ENCODE measurements around the gene CERS1.
A peak's percentile ranks its signal among the peaks of the same experiment; 100 is the strongest.

The CERS1 gene, protein sequence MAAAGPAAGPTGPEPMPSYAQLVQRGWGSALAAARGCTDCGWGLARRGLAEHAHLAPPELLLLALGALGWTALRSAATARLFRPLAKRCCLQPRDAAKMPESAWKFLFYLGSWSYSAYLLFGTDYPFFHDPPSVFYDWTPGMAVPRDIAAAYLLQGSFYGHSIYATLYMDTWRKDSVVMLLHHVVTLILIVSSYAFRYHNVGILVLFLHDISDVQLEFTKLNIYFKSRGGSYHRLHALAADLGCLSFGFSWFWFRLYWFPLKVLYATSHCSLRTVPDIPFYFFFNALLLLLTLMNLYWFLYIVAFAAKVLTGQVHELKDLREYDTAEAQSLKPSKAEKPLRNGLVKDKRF

DNA sequence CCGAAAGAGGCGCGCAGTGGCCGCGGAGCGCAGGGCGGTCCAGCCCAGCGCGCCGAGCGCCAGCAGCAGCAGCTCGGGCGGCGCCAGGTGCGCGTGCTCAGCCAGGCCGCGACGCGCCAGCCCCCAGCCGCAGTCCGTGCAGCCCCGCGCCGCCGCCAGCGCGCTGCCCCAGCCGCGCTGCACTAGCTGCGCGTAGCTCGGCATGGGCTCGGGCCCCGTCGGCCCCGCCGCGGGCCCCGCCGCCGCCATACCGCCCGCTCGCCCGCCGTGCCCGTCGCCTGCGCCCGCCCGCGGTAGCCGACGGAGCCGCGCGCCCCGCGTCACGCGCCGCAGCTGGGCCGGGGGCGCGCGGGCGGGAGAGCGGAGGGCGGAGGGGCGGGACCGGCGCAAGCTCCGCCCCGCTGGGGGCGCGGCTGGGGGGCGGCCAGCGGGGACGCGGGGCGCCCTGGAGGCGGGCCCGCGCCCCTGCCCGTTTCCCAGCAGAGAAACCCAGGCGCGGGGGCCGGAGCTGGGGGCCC is at the start of gene CERS1:
CERS1 (minus strand) TSS at position 335 of the 518 bp plus-strand sequence; CDS start at position 249, 86 bp downstream.
- no peak for DNase-seq

DNA sequence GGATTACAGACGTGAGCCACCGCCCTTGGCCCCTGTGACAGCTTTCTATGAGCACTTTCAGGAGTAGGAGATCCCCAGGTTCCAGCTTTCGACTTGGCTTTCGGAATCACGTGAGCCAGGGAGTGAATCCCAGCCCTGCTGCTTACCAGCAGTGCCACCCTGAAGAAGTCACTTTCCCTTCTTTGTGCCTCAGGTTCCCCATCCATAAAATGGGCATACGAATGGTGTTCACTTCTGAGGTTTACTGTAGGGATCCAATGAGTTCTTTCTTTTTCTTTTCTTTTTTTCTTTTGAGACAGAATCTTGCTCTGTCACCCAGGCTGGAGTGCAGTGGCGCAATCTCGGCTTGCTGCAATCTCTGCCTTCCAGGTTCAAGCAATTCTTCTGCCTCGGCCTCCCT is 49.3 kb upstream of the CERS1 start:
- no peak for DNase-seq

DNA sequence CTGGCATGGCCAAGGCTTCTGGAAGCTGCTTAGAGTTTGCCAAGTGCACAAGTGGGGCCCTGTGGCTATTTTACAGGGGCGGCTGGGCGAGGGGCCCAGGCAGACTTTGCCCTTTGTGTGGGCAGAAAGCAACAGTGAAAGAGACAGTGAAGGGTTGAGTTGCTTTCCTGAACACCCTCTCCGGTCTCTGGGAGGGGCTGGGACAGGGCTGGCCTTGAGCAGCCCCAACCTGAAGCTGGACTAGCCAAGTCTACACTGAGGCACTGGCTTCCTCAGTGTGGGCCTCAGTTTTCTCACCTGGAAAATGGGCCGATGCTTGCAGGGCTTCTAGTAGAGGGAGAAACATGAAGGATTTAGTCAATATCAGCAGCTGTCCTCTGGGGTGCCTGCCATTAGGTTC is 47.5 kb upstream of the CERS1 start:
- no peak for DNase-seq

DNA sequence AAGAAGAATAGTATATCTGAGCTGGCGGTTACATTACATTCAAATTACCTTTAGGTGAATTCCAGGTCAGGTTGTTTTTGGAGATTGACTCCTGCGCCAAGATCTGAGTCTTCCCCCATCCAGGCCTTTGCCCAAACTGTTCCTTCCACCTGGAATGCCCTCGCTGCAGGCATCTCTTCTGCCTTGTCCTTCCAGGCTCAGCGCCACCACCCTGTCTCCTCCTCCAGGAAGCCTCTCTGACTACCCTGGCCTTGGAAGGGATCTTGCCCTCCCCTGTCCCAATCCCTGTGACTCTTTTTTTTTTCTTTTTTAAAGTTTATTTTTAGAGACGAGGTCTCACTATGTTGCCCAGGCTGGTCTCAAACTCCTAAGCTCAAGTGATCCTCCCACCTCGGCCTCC is 46.7 kb upstream of the CERS1 start:
- DNase-seq = no peak

DNA sequence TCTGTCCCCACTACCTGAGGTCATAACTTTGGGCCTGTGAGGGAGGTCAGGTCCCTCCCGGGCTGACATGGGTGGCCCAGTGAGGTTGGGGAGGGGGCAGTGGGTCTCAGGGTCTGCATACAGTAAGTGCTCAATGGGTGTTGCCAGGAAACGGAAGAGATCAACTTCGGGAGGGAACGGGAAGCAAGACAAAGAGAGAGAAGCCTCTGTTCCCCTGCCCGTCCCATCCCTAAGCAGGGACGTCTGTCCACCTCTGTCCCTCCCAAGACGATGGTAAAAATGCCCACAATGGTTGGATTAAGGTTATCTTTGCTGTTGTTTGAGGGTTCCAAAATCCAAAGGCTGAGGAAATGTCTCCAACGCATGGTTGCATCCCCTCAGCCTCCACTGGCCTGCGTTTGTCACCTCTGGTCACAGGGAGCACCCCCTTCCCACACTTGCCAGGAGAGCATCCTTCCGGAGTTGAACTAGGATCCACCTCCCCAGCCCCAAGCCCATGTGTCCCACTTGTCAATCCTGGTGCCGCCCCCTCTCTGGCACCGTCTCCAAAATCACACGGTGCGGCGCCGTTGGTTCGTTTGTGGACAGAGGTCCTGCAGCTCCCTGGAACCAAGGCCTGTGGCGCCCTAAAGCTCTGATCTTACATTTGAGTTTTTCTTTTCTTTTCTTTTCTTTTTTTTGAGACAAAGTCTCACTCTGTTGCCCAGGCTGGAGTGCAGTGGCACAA is 45.8 kb upstream of the CERS1 start:
- DNase-seq = no peak

DNA sequence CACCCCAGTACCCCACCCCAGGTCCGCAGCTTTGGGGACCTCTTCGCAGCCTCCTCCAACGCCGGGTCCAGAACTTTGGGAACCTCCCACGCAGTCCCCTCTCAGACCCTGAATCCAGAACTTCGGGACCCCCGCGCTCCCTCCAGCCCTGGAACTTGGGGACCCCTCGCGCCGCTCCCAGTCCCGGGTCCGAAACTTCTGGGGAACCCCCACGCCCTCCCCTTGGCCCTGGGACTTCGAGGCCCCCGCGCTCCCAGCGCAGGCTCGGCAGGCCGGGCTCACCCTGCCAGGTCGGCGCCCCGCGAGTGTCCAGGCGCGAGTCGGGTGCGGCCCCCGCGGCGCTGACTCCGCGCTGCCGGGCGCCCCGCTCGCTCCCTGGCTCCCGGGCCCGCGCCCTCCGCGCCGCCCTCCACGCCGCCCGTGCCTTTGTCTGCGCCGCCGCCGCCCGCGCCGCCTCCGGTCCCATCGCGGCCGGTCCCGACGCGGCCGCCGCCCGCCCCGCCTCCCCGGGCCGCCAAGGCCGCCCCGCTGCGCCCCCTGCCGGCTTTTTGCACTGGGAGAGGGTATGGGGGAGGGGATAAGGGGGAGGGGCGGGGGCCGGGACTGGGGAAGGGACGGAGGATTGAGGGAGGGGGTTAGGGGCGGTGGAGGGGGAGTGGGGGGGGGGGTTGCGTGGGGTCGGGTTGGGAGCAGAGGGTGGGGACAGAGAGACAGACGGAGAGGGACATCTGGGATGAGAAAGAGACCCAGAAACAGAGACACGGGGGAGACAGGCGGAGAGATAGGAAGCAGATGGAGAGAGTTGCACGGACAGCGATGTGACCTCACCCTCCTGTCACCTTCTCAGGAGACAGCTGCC is 45.0 kb upstream of the CERS1 start, which contains the start of gene HOMER3:
HOMER3 (minus strand) TSS at position 449 of the 859 bp plus-strand sequence. CDS start 2,235 bp downstream, outside the sequence.
- peak; percentile 42 for DNase-seq

DNA sequence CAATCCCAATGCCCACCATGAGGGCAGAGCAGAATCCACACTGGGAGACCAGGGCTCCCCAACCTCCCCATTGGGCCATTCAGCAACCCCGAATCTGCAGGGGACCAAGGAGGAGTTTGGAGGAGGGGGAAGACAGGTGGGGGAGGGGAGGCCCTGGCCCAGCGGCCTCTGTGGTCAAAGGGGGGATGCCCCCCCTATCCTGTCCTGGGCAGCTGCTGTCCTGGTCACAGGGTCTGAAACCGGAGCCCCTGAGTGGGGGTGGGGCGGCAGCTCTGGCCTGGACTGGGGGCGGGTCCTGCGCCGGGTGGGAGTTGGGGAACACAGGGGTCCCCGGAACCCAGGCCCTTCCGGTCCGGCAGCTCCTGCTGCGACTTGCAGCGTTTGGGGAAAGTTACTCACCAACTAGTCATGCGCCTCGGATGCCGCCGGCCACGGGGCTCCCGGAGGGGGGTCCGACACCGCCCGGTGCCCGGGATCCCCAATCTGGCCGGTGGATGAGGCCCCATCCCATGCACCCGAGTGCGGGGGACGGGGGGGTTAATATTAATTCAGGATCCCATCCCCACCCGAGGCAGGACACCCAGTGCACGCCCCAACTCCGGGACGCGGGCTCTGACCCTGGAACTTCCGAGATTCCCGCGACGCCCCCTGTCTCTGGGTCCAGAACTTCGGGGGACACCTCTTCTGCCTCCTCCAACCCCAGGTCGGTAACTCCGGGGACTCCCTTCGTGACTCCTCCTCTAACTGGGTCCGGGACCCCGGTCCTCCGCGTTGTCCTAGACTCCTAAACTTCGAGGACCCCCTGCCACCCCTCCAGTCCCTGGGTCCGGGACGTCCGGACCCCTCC is 44.2 kb upstream of the CERS1 start:
- DNase-seq = no peak

DNA sequence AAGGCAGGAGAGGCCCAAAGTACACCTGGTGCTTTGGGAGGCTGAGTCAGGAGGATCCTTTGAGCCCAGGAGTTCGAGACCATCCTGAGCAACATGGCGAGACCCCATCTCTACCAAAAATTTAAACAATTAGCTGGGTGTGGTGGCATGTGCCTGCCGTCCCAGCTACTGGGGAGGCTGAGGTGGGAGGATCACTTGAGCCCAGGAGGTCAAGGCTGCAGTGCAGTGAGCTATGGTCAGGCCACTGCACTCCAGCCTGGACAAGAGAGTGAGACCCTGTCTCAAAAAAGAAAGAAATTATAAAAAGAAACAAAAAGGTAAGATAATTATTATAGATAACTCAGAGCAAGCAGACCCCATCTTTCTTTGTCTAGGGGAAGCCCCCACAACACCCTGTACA is 43.2 kb upstream of the CERS1 start:
- no peak for DNase-seq

DNA sequence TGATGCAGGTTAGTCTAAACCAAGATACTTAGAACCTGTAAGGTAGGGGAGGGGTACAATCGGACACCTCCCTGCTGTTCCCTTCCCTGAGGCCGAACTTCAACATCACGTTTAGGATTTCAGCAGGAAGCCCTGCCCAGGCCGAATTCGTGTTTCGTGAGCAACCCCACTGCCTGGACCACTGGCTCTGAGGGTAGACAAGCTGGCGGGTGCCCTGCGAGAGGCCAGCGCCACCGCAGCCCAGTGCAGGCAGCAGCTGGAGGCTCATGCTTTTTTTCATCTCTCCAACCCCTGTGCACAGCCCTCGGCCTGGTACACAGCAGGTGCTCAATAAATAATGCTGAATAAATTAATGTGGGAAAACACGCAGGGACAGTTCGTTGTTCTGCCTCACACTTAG is 37.3 kb upstream of the CERS1 start:
- no peak for DNase-seq

DNA sequence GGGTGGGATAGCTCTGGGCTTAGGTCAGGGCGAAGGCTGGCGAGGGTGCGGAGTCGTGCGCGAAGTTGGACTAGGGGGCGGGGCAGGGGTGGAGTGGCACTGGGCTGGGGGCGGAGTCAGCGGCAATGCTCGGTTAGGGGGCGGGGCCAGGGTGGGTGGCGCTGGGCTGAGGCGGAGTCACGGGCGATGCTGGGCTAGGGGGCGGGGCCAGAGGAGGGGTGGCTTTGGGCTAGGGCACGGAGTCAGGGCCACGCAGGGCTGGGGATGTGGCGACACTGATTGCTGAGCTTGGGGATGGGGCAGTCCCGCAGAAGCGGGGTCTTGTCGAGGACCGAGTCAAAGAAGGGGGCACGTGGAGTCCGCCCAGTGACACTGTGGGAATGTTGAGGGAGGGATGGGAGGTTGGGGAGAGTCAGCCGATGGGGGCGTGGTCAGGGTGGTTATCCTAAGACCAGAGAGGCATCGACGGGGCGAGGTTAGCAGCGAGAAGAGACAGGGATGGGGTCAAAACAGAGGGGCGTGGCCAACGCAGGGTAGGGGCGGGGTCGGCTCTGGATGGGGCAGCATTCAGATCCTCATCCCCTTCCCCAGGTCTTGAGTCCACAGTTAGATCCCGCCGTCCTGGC is 36.4 kb upstream of the CERS1 start:
- DNase-seq = no peak

DNA sequence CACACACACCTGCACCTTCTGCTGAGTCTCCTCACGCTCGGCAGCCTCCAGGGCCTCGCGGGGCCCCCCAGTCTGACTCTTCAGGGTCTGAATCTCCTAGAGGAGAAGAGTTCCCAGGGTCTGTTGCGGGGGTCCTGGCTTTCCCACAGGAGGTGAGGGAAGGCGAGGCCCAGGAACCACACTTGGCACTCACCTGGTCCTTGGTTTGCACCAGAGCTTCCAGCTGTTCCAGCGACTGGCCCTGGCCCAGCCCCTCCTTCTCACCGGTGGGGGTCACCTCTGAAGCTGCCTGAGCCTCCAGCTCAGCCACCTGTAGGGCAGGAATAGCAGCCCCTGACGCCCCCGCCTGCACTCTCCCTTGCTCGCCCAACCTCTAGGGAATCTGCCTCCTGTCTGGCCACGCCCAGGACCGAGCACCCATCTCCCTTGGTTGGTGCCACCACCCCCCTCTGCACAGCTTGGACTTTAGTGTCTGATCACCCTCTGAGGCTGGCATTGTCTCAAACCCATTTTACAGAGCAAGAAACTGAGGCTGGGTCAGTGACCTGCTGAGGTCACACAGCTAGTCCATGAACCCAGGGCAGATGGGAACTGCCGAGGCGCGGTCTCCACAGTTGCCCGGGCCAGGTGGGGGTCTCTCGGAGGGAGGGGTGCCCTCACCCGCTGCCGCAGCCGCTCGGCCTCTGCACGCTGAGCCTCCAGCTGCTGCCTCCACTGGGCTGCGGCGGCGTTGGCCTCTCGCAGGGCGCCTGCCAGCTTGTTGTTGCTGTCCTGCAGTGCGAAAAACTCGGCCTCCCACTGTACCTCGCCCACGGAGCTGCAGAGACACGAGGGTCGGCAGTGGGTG is 35.6 kb upstream of the CERS1 start:
- DNase-seq = no peak

DNA sequence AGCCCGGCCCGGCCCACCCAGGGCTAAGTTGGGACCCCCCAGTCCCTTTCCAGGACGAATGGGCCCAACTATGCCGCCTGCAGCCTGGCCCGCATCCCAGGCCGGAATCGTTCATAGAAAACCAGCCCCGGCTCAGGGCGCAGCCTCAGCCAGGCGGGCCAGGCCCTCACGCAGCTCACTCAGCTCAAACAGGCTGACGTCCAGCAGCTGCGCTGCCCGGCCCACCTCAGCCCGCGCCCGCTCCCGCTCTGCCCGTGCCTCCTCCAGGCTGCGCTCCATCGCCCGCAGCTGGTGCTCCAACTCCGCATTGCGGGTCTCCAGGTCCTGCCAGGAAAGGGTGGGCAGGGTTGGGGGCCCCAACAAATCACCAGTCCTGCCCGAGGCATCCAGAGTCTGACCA is 33.4 kb upstream of the CERS1 start:
- no peak for DNase-seq

DNA sequence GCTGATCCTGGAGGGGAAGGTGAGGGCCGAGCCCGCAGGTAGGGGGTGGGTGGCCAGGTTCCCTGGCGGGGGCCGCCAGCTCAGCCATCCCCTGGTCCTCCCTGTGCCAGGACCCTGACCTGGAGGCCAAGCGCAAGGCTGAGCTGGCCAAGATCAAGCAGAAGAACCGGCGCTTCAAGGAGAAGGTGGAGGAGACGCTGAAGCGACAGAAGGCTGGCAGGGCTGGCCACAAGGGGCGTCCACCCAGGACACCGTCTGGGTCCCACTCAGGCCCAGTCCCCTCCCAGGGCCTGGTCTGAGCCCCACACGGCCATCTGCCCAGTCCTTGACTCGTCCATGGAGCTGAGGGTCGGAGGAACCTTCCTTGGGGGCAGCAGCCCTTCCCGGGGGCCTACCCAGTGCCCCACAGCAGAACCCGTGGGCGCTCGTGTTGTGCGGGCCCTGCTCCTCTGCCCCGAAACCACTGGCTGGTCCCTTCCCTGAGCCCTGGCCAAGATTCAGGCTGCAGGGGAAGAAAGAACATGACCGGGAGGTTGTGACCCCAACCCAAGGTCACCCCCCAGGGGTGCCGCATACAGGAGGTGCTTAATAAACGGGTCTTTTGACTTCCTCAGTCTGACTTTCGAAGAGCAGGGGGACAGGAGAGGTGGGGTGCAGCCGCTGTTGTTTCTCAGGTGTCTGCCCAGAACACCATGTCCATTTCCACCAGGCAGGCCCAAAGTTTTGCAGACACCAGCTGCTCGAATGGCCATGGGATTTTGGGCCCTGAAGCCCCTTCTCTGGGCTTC is 32.3 kb upstream of the CERS1 start:
- no peak for DNase-seq

DNA sequence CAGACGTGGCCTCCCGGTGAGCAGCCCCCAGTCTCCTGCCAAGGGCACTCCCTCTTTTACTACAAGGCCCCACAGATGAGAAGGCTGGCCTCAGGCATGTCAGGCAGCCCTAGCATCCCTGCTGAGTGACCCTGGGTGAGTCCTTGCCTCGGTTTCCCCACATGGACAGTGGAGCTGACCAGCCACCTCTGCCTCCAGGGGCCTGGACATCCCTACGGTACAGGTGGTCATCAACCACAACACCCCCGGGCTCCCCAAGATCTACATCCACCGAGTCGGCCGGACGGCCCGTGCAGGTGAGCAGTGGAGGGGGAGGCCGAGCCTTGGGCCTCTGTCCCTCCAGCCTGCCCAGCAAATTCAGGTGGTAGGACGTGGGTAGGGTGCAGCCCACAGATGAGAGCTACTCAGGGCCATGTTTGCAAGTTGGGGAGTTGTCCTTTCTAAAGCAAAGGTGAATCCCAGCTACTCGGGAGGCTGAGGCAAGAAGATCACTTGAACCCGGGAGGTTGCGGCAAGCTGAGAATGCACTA is 28.8 kb upstream of the CERS1 start:
- DNase-seq = no peak

DNA sequence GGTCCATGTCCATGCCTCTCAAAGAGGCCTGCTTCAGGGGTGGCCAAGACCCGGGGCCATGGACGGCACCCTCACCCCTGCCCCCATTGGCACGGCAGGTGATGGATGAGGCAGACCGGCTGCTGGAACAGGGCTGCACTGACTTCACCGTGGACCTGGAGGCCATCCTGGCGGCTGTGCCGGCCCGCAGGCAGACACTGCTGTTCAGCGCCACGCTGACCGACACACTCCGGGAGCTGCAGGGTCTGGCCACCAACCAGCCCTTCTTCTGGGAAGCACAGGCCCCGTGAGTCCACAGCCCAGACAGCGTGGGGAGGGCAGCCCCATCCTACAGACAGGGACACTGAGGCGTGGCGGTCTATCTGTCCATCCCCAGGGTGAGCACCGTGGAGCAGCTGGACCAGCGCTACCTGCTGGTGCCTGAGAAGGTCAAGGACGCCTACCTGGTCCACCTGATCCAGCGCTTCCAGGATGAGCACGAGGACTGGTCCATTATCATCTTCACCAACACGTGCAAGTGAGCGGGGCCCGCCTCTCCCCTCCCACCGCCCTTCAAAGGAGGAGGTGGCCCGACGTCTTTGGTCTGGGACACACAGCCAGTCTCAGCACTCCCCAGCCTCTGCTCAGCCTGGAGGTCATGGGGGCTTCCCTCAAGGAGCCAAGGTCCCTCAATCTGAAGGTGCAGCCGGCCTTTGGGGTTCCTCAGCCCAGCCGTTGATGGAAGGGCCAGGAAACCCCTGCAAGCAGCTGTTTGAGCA is 26.4 kb upstream of the CERS1 start:
- DNase-seq = no peak

DNA sequence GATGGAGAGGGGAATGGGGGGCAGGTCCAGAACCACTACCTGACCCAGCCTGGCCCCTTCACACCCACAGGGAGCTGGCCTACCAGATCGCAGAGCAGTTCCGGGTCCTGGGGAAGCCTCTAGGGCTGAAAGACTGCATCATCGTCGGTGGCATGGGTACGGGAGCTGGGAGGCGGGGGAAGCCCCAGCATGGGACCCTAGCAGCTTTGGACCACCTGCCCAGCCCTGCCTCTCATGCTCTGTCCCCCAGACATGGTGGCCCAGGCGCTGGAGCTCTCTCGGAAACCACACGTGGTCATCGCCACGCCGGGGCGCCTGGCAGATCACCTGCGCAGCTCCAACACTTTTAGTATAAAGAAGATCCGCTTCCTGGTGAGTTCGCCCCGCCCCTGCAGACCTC is 25.6 kb upstream of the CERS1 start:
- DNase-seq = no peak

DNA sequence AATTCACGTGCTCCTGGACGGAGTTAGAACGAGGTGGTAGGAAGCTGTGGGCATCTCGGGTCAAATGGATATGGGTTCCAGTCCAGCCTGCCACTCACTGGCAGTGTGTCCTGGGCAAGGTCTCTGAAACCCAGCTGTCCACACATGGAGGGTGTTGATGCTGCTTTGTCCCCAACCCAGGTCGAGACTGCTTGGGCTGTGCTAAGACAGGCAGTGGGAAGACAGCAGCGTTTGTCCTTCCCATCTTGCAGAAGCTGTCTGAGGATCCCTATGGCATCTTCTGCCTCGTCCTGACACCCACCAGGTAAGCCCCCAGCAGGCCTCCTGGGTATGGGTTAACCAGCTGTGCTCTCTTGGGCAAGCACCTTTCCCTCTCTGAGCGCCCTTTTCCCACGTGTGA is 24.4 kb upstream of the CERS1 start:
- DNase-seq = no peak

DNA sequence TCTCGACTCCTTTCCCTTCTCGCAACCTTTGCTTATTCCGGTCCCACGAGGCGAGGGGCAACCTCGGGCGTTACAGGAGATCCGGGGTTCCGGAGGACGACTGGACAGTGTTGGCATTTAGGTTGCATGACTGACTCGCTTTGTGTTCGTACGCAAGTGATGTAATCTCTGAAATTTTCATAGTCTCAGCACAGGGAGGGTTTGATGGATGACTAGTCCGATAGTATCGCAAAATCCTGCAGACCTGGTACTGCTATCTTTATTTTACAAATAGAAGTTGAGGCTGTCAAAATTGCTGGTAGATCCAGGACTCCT is 23.9 kb upstream of the CERS1 start:
- no peak for DNase-seq

Measured in NCI-H510A (cell line).